Measurements from ENCODE around the gene MYO7A. TPM values are rescaled to one million over a fixed set of nuclear protein-coding genes. Genes with fewer than 3 reads are reported as not detected.

MYO7A gene
- total and polyA plus RNA-seq, 2 donors (not counting 3 experiments of a cell fraction or from before 2014, with no cell fraction given) = 1.3 to 3.6 TPM

GRCh38 chr11:77184136-77184860 lies 56.3 kb downstream of the MYO7A start:
- TF ChIP-seq, protein P1, sequence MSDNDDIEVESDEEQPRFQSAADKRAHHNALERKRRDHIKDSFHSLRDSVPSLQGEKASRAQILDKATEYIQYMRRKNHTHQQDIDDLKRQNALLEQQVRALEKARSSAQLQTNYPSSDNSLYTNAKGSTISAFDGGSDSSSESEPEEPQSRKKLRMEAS (IDR thresholded peaks at IDR 0.05; ENCODE audit: insufficient read depth, insufficient read length) = no peak
- TF ChIP-seq POLR2AphosphoS5 (IDR thresholded peaks at IDR 0.05; ENCODE audit: insufficient read depth, low read depth, low read length) (no peak), GATA2 (IDR thresholded peaks at IDR 0.05; ENCODE audit: insufficient read depth, insufficient read length, low read depth, low read length) (no peak), MYC (IDR thresholded peaks at IDR 0.05; ENCODE audit: low read depth, low read length) (no peak), FOS (IDR thresholded peaks at IDR 0.05; ENCODE audit: borderline replicate concordance, insufficient read depth, low read length) (no peak), CTCF (IDR thresholded peaks at IDR 0.05; ENCODE audit: extremely low read depth in 1 of 2, insufficient read depth in 1 of 2, low read depth in 1 of 2, low read length in 2 of 2) (no peak), EZH2 (IDR thresholded peaks at IDR 0.05; ENCODE audit: borderline replicate concordance, low read depth, low read length, severe bottlenecking) (no peak), POLR2A (IDR thresholded peaks at IDR 0.05; ENCODE audit: low read depth, low read length) (no peak), JUN (IDR thresholded peaks at IDR 0.05; ENCODE audit: borderline replicate concordance, insufficient read depth, insufficient read length, low read depth) (no peak)
- H3K9me3 ChIP-seq (replicated peaks; ENCODE audit: control insufficient read depth, insufficient read depth, low read length) = no peaks in the 10 kb centered on the region
- H3K9ac ChIP-seq (replicated peaks; ENCODE audit: extremely low read depth, insufficient read depth, low read length) = no peak overlapping the region
- H4K20me1 ChIP-seq (replicated peaks; ENCODE audit: control insufficient read depth, extremely low read depth, insufficient read depth, low read length) = no peaks in the 10 kb centered on the region
- ChIA-PET POLR2A (no interaction called here), CTCF (interaction anchor here (1.9 to 8.3 kb wide), 2 partner anchors 11 to 55 kb away, joined by 5 to 309 read pairs; partner anchors contain the start of gene MYO7A)
- no peak overlapping the region for H3K4me2 ChIP-seq (ENCODE audit: insufficient read depth, low read length)
- BruUV-seq (replicated peaks) = no TSS peak
- no peaks in the 10 kb centered on the region for H3K36me3 ChIP-seq (ENCODE audit: control insufficient read depth in 2 of 2, extremely low read depth in 1 of 2, insufficient read depth in 2 of 2, low read length in 2 of 2)
- dilution Hi-C loops (cut with MboI; ENCODE audit: extremely low pct_ligation_motif_present, low sequenced_read_pairs) (no loop called here), intact Hi-C loops (cut with micrococcal nuclease) (no loop called here)
- no peaks in the 10 kb centered on the region for H3K27me3 ChIP-seq (ENCODE audit: control insufficient read depth in 2 of 2, insufficient read depth in 2 of 2, low read length in 2 of 2)
- no peak for DNase-seq (ENCODE audit: low read depth, low spot score)
- H3K4me1 ChIP-seq (ENCODE audit: control insufficient read depth, extremely low read depth, insufficient read depth, low read length) = no peaks in the 10 kb centered on the region
- no peak for FAIRE-seq
- H3K4me3 ChIP-seq (replicated peaks in 1 of 3; ENCODE audit: insufficient read depth in 1 of 3, low read depth in 1 of 3, low read length in 3 of 3) = no peak overlapping the region
- H3K27ac ChIP-seq (ENCODE audit: insufficient read depth, low read depth, low read length) = no peak overlapping the region
- H2AFZ ChIP-seq (ENCODE audit: low read depth, low read length) = no peak overlapping the region
- no peaks in the 10 kb centered on the region for H3K79me2 ChIP-seq (ENCODE audit: control insufficient read depth, insufficient read depth, low read length)
- no peaks in the 10 kb centered on the region for H3K9me1 ChIP-seq (replicated peaks; ENCODE audit: control insufficient read depth, extremely low read depth, insufficient read depth, low read length)

Measured in endothelial cell of umbilical vein (primary cell).